ENCODE measurements around the gene RIN2. TPM values are rescaled to one million over a fixed set of nuclear protein-coding genes. Genes with fewer than 3 reads are reported as not detected.

The RIN2 gene
- total RNA-seq, 1 experiment from 2014 or later, result 1.0 TPM

GRCh38 chr20:19713822-19714578 is 44.1 kb upstream of the RIN2 start:
- H3K9me3 ChIP-seq (ENCODE audit: control insufficient read depth, low read depth, low read length), result peaks cover 12% of the 10 kb centered on the region
- H4K20me1 ChIP-seq (ENCODE audit: control insufficient read depth, insufficient read depth, insufficient read length), result no peaks in the 10 kb centered on the region
- Mint-ChIP-seq H3K36me3 (ENCODE audit: insufficient read depth in 1 of 3, low read depth in 3 of 3) (peaks cover 2 to 6% (median 6%) of the 10 kb centered on the region in 3 experiments; a peak in 1 of 7 replicates), H3K4me1 (peaks cover 0 to 11% of the 10 kb centered on the region in 2 experiments; a peak in 2 of 4 replicates), H3K27ac (no peak overlapping the region), H3K4me3 (no peak overlapping the region), H3K9me3 (peaks cover 15 to 21% of the 10 kb centered on the region in 2 experiments), H3K27me3 (ENCODE audit: low read depth) (peaks cover 7% of the 10 kb centered on the region)
- TF ChIP-seq CTCF (conservative IDR thresholded peaks at IDR 0.05), result no peak
- no peak overlapping the region for H2BK5ac ChIP-seq (ENCODE audit: insufficient read length, low read length)
- H3K27ac ChIP-seq (ENCODE audit: insufficient read length, low read depth, low read length), result no peak overlapping the region
- H3K9ac ChIP-seq (ENCODE audit: extremely low read depth, insufficient read length, low read length), result no peak overlapping the region
- H3T11ph ChIP-seq (ENCODE audit: low read length), result no peak overlapping the region
- H2AK5ac ChIP-seq (ENCODE audit: insufficient read length, low read length), result no peak overlapping the region
- H3K18ac ChIP-seq (ENCODE audit: insufficient read length, low read depth, low read length), result no peak overlapping the region
- H3K79me2 ChIP-seq (ENCODE audit: insufficient read depth, low read length), result no peaks in the 10 kb centered on the region; the same call in 1 of the 2 replicates
- no CpG with 5 or more reads among the region's 2 CpGs for WGBS (ENCODE audit: extremely low coverage, insufficient read length, low lambda C conversion rate)
- H2BK15ac ChIP-seq (ENCODE audit: low read depth, low read length), result no peak overlapping the region
- no peak overlapping the region for H4K5ac ChIP-seq (ENCODE audit: insufficient read length, low read depth, low read length)
- no peak for DNase-seq
- no peak overlapping the region for H3K14ac ChIP-seq (ENCODE audit: insufficient read depth, low read length)
- no peaks in the 10 kb centered on the region for H3K23me2 ChIP-seq (ENCODE audit: insufficient read length, low read depth, low read length, poor library complexity, severe bottlenecking)
- H2BK20ac ChIP-seq (ENCODE audit: low read depth, low read length, poor library complexity, severe bottlenecking), result no peak overlapping the region
- H2AFZ ChIP-seq (ENCODE audit: low read length), result no peak overlapping the region
- H3K56ac ChIP-seq (ENCODE audit: insufficient read length, low read depth, low read length), result no peak overlapping the region
- H4K8ac ChIP-seq (replicated peaks; ENCODE audit: insufficient read length, low read depth, low read length), result no peak overlapping the region
- no peaks in the 10 kb centered on the region for H3K4me1 ChIP-seq (ENCODE audit: insufficient read depth, low read length)
- no peak overlapping the region for H3K4me2 ChIP-seq (ENCODE audit: insufficient read depth, insufficient read length, low read length)
- H2BK12ac ChIP-seq (ENCODE audit: insufficient read length, low read depth, low read length), result no peak overlapping the region
- H3K27me3 ChIP-seq (ENCODE audit: insufficient read depth, low read length), result no peaks in the 10 kb centered on the region
- no peak overlapping the region for H2BK120ac ChIP-seq (ENCODE audit: low read depth, low read length, poor library complexity, severe bottlenecking)
- no peak overlapping the region for H4K91ac ChIP-seq (ENCODE audit: insufficient read length, low read depth, low read length)
- no peak overlapping the region for H3K4ac ChIP-seq (ENCODE audit: low read depth, low read length)
- H3K79me1 ChIP-seq (ENCODE audit: insufficient read depth, low read depth, low read length, poor library complexity, severe bottlenecking), result no peaks in the 10 kb centered on the region
- no peak overlapping the region for H3K23ac ChIP-seq (ENCODE audit: insufficient read length, low read depth, low read length)

Measured in H9 (cell line).